ENCODE measurements around the gene IL1R2. TPM values are rescaled to one million over a fixed set of nuclear protein-coding genes. Genes with fewer than 3 reads are reported as not detected.
"Not testable (repeated sequence)": the region's sequence is repeated elsewhere in the genome, so short reads cannot be mapped to it uniquely, and the experiment has no call there.

IL1R2 gene
- total and polyA plus RNA-seq, 2 of the 13 experiments (the other 11 are each of a cell fraction or from before 2014, with no cell fraction given) = 3.6 to 7.3 TPM

- 0 out of 2 replicates have a peak, but pooled peaks have one; percentile 9 for TF ChIP-seq ZBTB40 (IDR thresholded peaks at IDR 0.05)
- TF ChIP-seq ZBTB40, FOXP1 (CRISPR knock-in tag; IDR thresholded peaks at IDR 0.05): not testable (repeated sequence)
- TF ChIP-seq FOXK2 (IDR thresholded peaks at IDR 0.05) = peak; percentile 31
- peak; percentile 24; the same call in 1 of the 2 replicates for TF ChIP-seq FOXP1 (IDR thresholded peaks at IDR 0.05)
Measured at GRCh38 chr2:102002909-102003308, 11.1 kb downstream of the IL1R2 start (continued).

- H3K27ac ChIP-seq (ENCODE audit: extremely low read length, insufficient read depth, low read length) = no peak overlapping the region
- H3K9me3 ChIP-seq (ENCODE audit: low read length) = no peaks in the 10 kb centered on the region
- ChIA-PET POLR2A (no interaction called here), CTCF (ENCODE audit: low intra/inter-chr PET ratio, low total read pairs) (no interaction called here)
- no peak for TF ChIP-seq GFI1 (CRISPR knock-in tag; IDR thresholded peaks at IDR 0.05; ENCODE audit: borderline replicate concordance)
- no peak for TF ChIP-seq ZNF670 (CRISPR knock-in tag; IDR thresholded peaks at IDR 0.05; ENCODE audit: borderline replicate concordance)
- TF ChIP-seq SKI (IDR thresholded peaks at IDR 0.05; ENCODE audit: partially characterized antibody) = peak; percentile 99
- TF ChIP-seq CREB3 (CRISPR knock-in tag; IDR thresholded peaks at IDR 0.05) = no peak
- TF ChIP-seq ZSCAN21 (CRISPR knock-in tag; IDR thresholded peaks at IDR 0.05; ENCODE audit: borderline replicate concordance) = no peak
- TF ChIP-seq GTF3A (CRISPR knock-in tag; conservative IDR thresholded peaks at IDR 0.05) = no peak
- intact Hi-C loops (cut with micrococcal nuclease; ENCODE audit: unreplicated experiment) (loop anchor here (5.0 kb wide), 1 partner anchor 354 kb away; the partner anchor contains the start of gene IL18R1), in situ Hi-C loops (cut with HindIII; ENCODE audit: extremely low pct_ligation_motif_present, low pct_unique_long_range_greater_than_20kb) (no loop called here)
- WGBS (ENCODE audit: low lambda C conversion rate) = 77% methylated on average over 3 of the region's 3 CpGs
- H3K27me3 ChIP-seq (ENCODE audit: control insufficient read depth in 1 of 2, insufficient read depth in 2 of 2, low read length in 2 of 2) = no peaks in the 10 kb centered on the region
- no peaks in the 10 kb centered on the region for H3K36me3 ChIP-seq (replicated peaks in 1 of 2; ENCODE audit: control insufficient read depth in 1 of 2, insufficient read depth in 2 of 2, low read length in 2 of 2)
- no peaks in the 10 kb centered on the region for H4K20me1 ChIP-seq (ENCODE audit: insufficient read depth, low read length)
- no peak for ATAC-seq
- H3K79me2 ChIP-seq (ENCODE audit: insufficient read depth, low read length) = no peaks in the 10 kb centered on the region
- H2AFZ ChIP-seq (ENCODE audit: low read length) = no peak overlapping the region
- peaks cover 39% of the 10 kb centered on the region for H3K4me1 ChIP-seq (ENCODE audit: insufficient read depth, low read length)
- H3K4me2 ChIP-seq (ENCODE audit: low read depth, low read length) = no peak overlapping the region
- no peak overlapping the region for H3K4me3 ChIP-seq (replicated peaks in 1 of 3; ENCODE audit: insufficient read depth in 1 of 3, low read depth in 2 of 3, low read length in 3 of 3)
- no peak overlapping the region for H3K9ac ChIP-seq (ENCODE audit: insufficient read depth, low read depth, low read length)
- FAIRE-seq = no peak
- BruUV-seq (replicated peaks) = no TSS peak
- DNase-seq (ENCODE audit: low spot score) = no peak
Measured at GRCh38 chr2:102003696-102004095, 11.9 kb downstream of the IL1R2 start.
